ENCODE measurements around the gene FGF5.

GRCh38 chr4:80259817-80260216 lies 6.6 kb upstream of the FGF5 start:
- no peak for TF ChIP-seq EZH2 (IDR thresholded peaks at IDR 0.05)
- TF ChIP-seq POLR2AphosphoS5 (IDR thresholded peaks at IDR 0.05; ENCODE audit: borderline replicate concordance, low read depth, low read length), result no peak
